ENCODE results near the gene ATG9A. TPM values are rescaled to one million over a fixed set of nuclear protein-coding genes. Genes with fewer than 3 reads are reported as not detected.

The ATG9A gene
- total and polyA plus RNA-seq, 7 experiments from 2014 or later, result 14.0 to 66.0 (median 53.5) TPM

DNA sequence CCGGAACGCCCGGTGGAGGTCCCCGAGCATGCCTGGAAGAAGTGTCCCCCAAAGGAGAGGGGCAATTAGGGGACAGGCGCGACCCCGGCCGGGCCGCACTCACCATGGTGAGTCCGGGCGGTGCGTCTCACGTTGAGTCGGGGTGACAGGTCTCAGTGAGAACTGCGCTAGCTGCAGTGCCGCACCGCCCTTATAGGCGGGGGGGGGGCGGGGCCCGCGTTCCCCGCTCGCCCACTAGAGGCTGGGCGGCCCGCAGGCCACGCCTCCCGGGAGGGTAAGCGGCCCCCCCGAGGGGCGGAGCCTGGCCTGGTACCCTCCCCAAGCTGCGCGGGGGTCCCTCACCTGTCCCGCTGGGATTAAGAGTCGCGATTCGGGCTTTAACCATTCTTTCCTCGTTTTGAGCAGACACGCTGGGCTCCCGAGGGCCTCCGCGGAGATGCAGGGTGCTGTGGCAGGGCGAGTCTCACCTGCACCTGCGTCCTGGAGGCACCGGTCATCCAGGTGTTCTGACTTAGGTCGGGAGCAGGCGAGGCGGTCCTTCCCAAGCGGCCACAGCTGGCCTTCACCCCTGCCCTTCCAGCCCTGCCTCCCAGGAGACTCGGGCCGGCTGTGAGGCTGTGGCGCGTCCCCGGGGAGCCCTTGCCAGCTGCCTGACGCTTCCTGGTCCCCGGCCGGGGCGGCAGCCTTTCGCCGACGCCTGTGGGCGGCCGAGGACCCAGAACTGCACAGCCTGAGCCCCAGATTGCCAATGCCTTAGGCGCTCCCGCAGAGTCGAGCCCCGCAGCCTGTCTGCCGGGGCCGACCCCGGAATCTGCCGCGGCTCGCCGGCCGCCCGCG lies 24.5 kb upstream of the ATG9A start, which contains the start of gene TUBA4A:
TUBA4A (minus strand) TSS at position 166 of the 837 bp plus-strand sequence; CDS start at position 106, 60 bp downstream.
- H3K36me3 Mint-ChIP-seq, result peaks cover 5 to 39% (median 27%) of the 10 kb centered on the region in 5 donors

DNA sequence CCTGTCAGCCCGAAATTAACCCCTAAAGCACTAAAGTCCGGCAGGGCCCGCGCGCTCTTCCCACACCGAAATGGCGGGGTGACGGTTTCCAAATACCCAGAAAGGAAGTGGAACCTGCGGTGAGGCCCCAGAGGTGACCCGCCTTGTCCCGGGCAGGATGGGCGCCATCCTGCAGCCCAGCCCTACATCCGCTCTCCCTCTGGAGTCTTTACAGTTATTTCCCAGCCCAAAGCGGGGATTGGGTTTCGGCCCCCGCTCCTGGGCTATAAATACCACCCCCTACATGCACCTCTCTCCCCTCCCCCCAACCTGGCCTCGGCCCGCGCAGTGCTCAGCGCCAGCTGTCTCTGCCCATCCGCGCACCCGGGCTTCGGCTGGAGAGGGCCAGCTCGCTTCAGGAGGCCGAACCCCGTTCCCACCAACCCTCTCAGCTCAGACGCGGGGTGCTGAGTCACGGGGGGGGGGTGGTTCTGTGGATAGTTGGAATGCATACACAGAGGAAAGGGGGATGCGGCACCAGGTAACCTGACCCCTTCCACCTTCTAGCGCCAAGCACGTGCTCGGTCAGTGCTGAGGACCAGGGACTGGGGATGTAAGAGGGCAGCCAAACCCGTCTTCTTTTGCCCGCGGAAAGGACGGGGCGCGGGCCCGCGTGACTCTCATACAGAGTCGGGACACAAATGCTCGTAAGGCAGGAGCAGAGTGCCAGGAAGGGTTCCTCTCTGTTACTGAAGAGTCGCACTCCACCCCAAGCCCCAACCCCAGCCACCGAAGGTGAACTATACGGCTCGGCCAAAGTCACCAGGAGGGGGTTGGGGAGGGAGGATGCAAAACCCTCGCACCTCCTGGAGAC lies 23.7 kb upstream of the ATG9A start, which contains the start of gene TUBA4B:
TUBA4B (plus strand) TSS at position 344 of the 853 bp plus-strand sequence; CDS start at position 509, 165 bp downstream.
- POLR2A ChIA-PET, result interaction anchor here (0.6 to 14.3 kb wide), 24 partner anchors 9 to 1091 kb away, joined by 3 to 575 read pairs (median 4); partner anchors contain the start of genes ABCB6, ANKZF1, ATG9A and CNPPD1
- peak within 1 kb of the TSS; percentile 82 to 100 (median 92) for H3K4me3 Mint-ChIP-seq
- ATAC-seq (peak; percentile 34), DNase-seq (peak in 8 of 9 donors; percentile 31 to 72 (median 45))
- Histone ChIP-seq H3K4me3 (ENCODE audit: low read length) (peak within 1 kb of the TSS; percentile 79), H3K4me1 (ENCODE audit: control insufficient read depth in 2 of 2, insufficient read depth in 2 of 2, low read length in 2 of 2) (peaks cover 40 to 46% of the 10 kb centered on the region in 2 donors), H3K9me3 (ENCODE audit: control insufficient read depth in 2 of 3, low read length in 3 of 3) (no peaks in the 10 kb centered on the region), H3K27ac (ENCODE audit: low read depth, low read length) (peak within 1 kb of the TSS; percentile 95), H3K36me3 (ENCODE audit: control insufficient read depth in 2 of 3, insufficient read depth in 3 of 3, low read length in 3 of 3) (peaks cover 10 to 46% (median 17%) of the 10 kb centered on the region in 3 experiments), H3K27me3 (ENCODE audit: control insufficient read depth in 2 of 2, insufficient read depth in 2 of 2, low read length in 2 of 2) (no peaks in the 10 kb centered on the region)
- peak within 1 kb of the TSS; percentile 88 to 99 (median 94) for H3K27ac Mint-ChIP-seq
- intact Hi-C loops (cut with micrococcal nuclease), result loop anchor here (1.0 to 10.0 kb wide), 16 partner anchors 8 to 968 kb away; partner anchors contain the start of genes ANKZF1 (in 2 of the 2), ATG9A (in 2 of the 2), CNOT9 (in 2 of the 2) and GLB1L (in 2 of the 2)
- H3K36me3 Mint-ChIP-seq, result peaks cover 5 to 48% (median 34%) of the 10 kb centered on the region in 5 donors
- peaks cover 0 to 8% (median 0%) of the 10 kb centered on the region in 11 donors for H3K9me3 Mint-ChIP-seq
- H3K27me3 Mint-ChIP-seq, result no peaks in the 10 kb centered on the region
- H3K4me1 Mint-ChIP-seq, result peaks cover 32 to 62% (median 55%) of the 10 kb centered on the region in 7 donors
- CTCF ChIA-PET, result interaction anchor here (0.7 to 4.1 kb wide), 11 partner anchors 8 to 84 kb away, joined by 3 to 21 read pairs (median 5); partner anchors contain the start of genes ANKZF1, ATG9A, CNPPD1 and GLB1L

More for the DNA sequence above, 24.5 kb upstream of the ATG9A start, which contains the start of gene TUBA4A:
- ChIA-PET CTCF (interaction anchor here (0.7 to 4.1 kb wide), 8 partner anchors 9 to 95 kb away, joined by 3 to 21 read pairs (median 6); partner anchors contain the start of genes ANKZF1, ATG9A, DNAJB2 and GLB1L), POLR2A (interaction anchor here (0.7 to 14.3 kb wide), 21 partner anchors 8 to 134 kb away, joined by 3 to 575 read pairs (median 5); partner anchors contain the start of genes ABCB6, ANKZF1, ATG9A and CNPPD1)
- peaks cover 31 to 38% of the 10 kb centered on the region in 2 donors for H3K4me1 ChIP-seq (ENCODE audit: control insufficient read depth in 2 of 2, insufficient read depth in 2 of 2, low read length in 2 of 2)
- peak within 1 kb of the TSS; percentile 79 for H3K4me3 ChIP-seq (ENCODE audit: low read length)
- H3K9me3 Mint-ChIP-seq, result peaks cover 0 to 6% (median 0%) of the 10 kb centered on the region in 11 donors
- peaks cover 7 to 44% (median 17%) of the 10 kb centered on the region in 3 experiments for H3K36me3 ChIP-seq (ENCODE audit: control insufficient read depth in 2 of 3, insufficient read depth in 3 of 3, low read length in 3 of 3)
- H3K27ac Mint-ChIP-seq, result peak within 1 kb of the TSS; percentile 88 to 99 (median 96)
- intact Hi-C loops (cut with micrococcal nuclease), result loop anchor here (1.0 to 10.0 kb wide), 17 partner anchors 9 to 969 kb away; partner anchors contain the start of genes ANKZF1 (in 2 of the 2), ATG9A (in 2 of the 2), CNOT9 (in 2 of the 2) and DNAJB2 (in 2 of the 2)
- peaks cover 0 to 3% (median 0%) of the 10 kb centered on the region in 5 donors for H3K27me3 Mint-ChIP-seq
- H3K9me3 ChIP-seq (ENCODE audit: control insufficient read depth in 2 of 3, low read length in 3 of 3), result no peaks in the 10 kb centered on the region
- H3K27me3 ChIP-seq (ENCODE audit: control insufficient read depth in 2 of 2, insufficient read depth in 2 of 2, low read length in 2 of 2), result no peaks in the 10 kb centered on the region
- DNase-seq (peak; percentile 84 to 94 (median 91)), ATAC-seq (peak; percentile 92)
- peak within 1 kb of the TSS; percentile 95 for H3K27ac ChIP-seq (ENCODE audit: low read depth, low read length)
- peaks cover 28 to 54% (median 47%) of the 10 kb centered on the region in 7 donors for H3K4me1 Mint-ChIP-seq
- H3K4me3 Mint-ChIP-seq, result peak within 1 kb of the TSS; percentile 82 to 100 (median 92)

DNA sequence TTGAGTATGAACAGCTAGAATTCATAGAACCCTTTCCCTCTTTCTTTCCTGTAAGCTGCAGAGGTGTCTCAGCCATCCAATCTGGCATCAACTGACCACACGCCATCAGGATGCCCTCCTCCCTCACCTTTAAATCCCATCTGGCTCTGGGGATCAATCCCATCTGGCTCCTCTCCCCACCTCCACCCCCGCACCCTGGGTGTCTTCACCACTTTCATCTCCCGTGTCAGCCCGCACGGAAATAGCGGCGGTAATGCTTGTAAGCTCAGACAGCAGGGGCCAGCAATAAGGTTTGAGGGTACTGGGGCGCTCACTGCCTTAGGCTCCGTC lies 23.1 kb upstream of the ATG9A start:
- CTCF ChIA-PET, result interaction anchor here (0.8 to 2.2 kb wide), 7 partner anchors 22 to 83 kb away, joined by 3 to 11 read pairs (median 4); partner anchors contain the start of genes CNPPD1 and SLC23A3
- Mint-ChIP-seq H3K27me3 (no peaks in the 10 kb centered on the region), H3K27ac (peak overlapping the region; percentile 88 to 99 (median 94)), H3K4me1 (peaks cover 36 to 68% (median 61%) of the 10 kb centered on the region in 7 donors), H3K36me3 (peaks cover 5 to 53% (median 36%) of the 10 kb centered on the region in 5 donors), H3K9me3 (peaks cover 0 to 8% (median 0%) of the 10 kb centered on the region in 11 donors), H3K4me3 (peak overlapping the region; percentile 82 to 100 (median 92))
- Histone ChIP-seq H3K27ac (ENCODE audit: low read depth, low read length) (peak overlapping the region; percentile 95), H3K9me3 (ENCODE audit: control insufficient read depth in 2 of 3, low read length in 3 of 3) (no peaks in the 10 kb centered on the region), H3K27me3 (ENCODE audit: control insufficient read depth in 2 of 2, insufficient read depth in 2 of 2, low read length in 2 of 2) (no peaks in the 10 kb centered on the region), H3K36me3 (ENCODE audit: control insufficient read depth in 2 of 3, insufficient read depth in 3 of 3, low read length in 3 of 3) (peaks cover 11 to 46% (median 17%) of the 10 kb centered on the region in 3 experiments), H3K4me1 (ENCODE audit: control insufficient read depth in 2 of 2, insufficient read depth in 2 of 2, low read length in 2 of 2) (peaks cover 46 to 52% of the 10 kb centered on the region in 2 donors), H3K4me3 (ENCODE audit: low read length) (peak overlapping the region; percentile 79)
- intact Hi-C loops (cut with micrococcal nuclease), result loop anchor here (5.0 to 10.0 kb wide), 4 partner anchors 355 to 968 kb away; partner anchors contain the start of genes CNOT9 (in 1 of the 2), CTDSP1 (in 1 of the 2) and USP37 (in 1 of the 2)
- ATAC-seq, result no peak
- peak in 2 of 9 donors; percentile 44 to 52 for DNase-seq
- POLR2A ChIA-PET, result interaction anchor here (0.6 to 14.3 kb wide), 18 partner anchors 9 to 961 kb away, joined by 3 to 575 read pairs (median 7); partner anchors contain the start of genes ABCB6, ANKZF1, ATG9A and CNPPD1

DNA sequence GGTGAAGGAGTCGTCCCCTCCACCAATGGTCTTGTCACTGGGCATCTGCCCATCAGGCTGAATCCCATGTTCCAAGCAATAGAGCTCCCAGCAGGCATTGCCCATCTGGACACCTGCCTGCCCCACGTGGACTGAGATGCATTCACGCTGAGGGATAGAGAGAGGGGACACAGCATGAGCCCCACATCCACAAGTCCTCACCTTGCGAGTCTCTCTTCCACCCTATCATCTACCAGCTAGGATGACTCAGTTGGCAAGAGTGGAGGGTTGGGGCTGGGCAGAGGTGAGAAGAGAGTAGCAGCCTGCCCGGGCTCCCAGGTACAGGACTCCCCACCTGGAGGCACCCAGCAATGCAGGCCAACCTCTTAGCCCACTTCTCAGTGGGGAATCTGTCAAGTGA lies 22.6 kb upstream of the ATG9A start:
- Histone ChIP-seq H3K27ac (ENCODE audit: low read depth, low read length) (peak overlapping the region; percentile 95), H3K27me3 (ENCODE audit: control insufficient read depth in 2 of 2, insufficient read depth in 2 of 2, low read length in 2 of 2) (no peaks in the 10 kb centered on the region), H3K9me3 (ENCODE audit: control insufficient read depth in 2 of 3, low read length in 3 of 3) (no peaks in the 10 kb centered on the region), H3K36me3 (ENCODE audit: control insufficient read depth in 2 of 3, insufficient read depth in 3 of 3, low read length in 3 of 3) (peaks cover 11 to 46% (median 17%) of the 10 kb centered on the region in 3 experiments), H3K4me1 (ENCODE audit: control insufficient read depth in 2 of 2, insufficient read depth in 2 of 2, low read length in 2 of 2) (peaks cover 50 to 57% of the 10 kb centered on the region in 2 donors), H3K4me3 (ENCODE audit: low read length) (peak overlapping the region; percentile 79)
- Mint-ChIP-seq H3K27ac (peak overlapping the region; percentile 88 to 99 (median 94)), H3K4me1 (peaks cover 38 to 72% (median 66%) of the 10 kb centered on the region in 7 donors), H3K36me3 (peaks cover 5 to 55% (median 36%) of the 10 kb centered on the region in 5 donors), H3K9me3 (peaks cover 0 to 8% (median 0%) of the 10 kb centered on the region in 11 donors), H3K27me3 (no peaks in the 10 kb centered on the region), H3K4me3 (peak overlapping the region; percentile 82 to 100 (median 92))
- ChIA-PET CTCF (interaction anchor here (0.8 to 2.2 kb wide), 8 partner anchors 22 to 83 kb away, joined by 3 to 11 read pairs (median 4); partner anchors contain the start of genes CNPPD1 and SLC23A3), POLR2A (interaction anchor here (0.7 to 14.3 kb wide), 17 partner anchors 10 to 79 kb away, joined by 3 to 575 read pairs (median 8); partner anchors contain the start of genes ABCB6, ANKZF1, ATG9A and CNPPD1)
- intact Hi-C loops (cut with micrococcal nuclease), result loop anchor here (5.0 to 10.0 kb wide), 4 partner anchors 355 to 967 kb away; partner anchors contain the start of genes CNOT9 (in 1 of the 2), CTDSP1 (in 1 of the 2) and USP37 (in 1 of the 2)
- no peak for ATAC-seq
- peak in 3 of 9 donors; percentile 9 to 38 (median 12) for DNase-seq

DNA sequence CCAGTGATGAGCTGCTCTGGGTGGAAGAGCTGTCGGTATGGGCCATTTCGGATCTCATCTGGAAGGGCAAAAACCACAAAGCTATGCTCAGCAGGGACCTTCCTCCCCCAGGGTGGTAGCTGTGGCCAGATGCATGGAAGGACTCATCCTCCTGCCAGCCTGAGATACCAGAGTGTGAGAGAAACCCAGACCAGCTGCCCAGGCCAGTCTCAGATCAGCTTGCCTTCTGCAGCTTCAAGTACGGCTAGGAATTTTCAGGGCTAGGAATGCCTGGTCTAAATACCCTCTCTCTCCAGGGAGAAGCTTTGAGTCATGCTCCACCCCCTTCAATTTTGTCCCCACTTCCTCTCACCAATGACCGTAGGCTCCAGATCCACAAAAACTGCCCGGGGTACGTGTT lies 22.2 kb upstream of the ATG9A start:
- POLR2A ChIA-PET, result interaction anchor here (0.8 to 14.3 kb wide), 14 partner anchors 14 to 371 kb away, joined by 3 to 575 read pairs (median 6); partner anchors contain the start of genes ABCB6, ANKZF1, ATG9A and CNPPD1
- H3K9me3 ChIP-seq (ENCODE audit: control insufficient read depth in 2 of 3, low read length in 3 of 3), result no peaks in the 10 kb centered on the region
- H3K4me1 Mint-ChIP-seq, result peaks cover 43 to 77% (median 70%) of the 10 kb centered on the region in 7 donors
- intact Hi-C loops (cut with micrococcal nuclease), result loop anchor here (5.0 to 10.0 kb wide), 4 partner anchors 354 to 967 kb away; partner anchors contain the start of genes CNOT9 (in 1 of the 2), CTDSP1 (in 1 of the 2) and USP37 (in 1 of the 2)
- H3K4me3 Mint-ChIP-seq, result peak overlapping the region; percentile 82 to 100 (median 92)
- peaks cover 0 to 8% (median 0%) of the 10 kb centered on the region in 11 donors for H3K9me3 Mint-ChIP-seq
- DNase-seq, result no peak
- peaks cover 5 to 57% (median 36%) of the 10 kb centered on the region in 5 donors for H3K36me3 Mint-ChIP-seq
- H3K4me3 ChIP-seq (ENCODE audit: low read length), result peak overlapping the region; percentile 79
- CTCF ChIA-PET, result interaction anchor here (0.6 to 2.2 kb wide), 7 partner anchors 21 to 82 kb away, joined by 3 to 11 read pairs (median 4); partner anchors contain the start of genes CNPPD1 and SLC23A3
- H3K27me3 Mint-ChIP-seq, result no peaks in the 10 kb centered on the region
- peak overlapping the region; percentile 95 for H3K27ac ChIP-seq (ENCODE audit: low read depth, low read length)
- peaks cover 11 to 46% (median 17%) of the 10 kb centered on the region in 3 experiments for H3K36me3 ChIP-seq (ENCODE audit: control insufficient read depth in 2 of 3, insufficient read depth in 3 of 3, low read length in 3 of 3)
- no peaks in the 10 kb centered on the region for H3K27me3 ChIP-seq (ENCODE audit: control insufficient read depth in 2 of 2, insufficient read depth in 2 of 2, low read length in 2 of 2)
- H3K4me1 ChIP-seq (ENCODE audit: control insufficient read depth in 2 of 2, insufficient read depth in 2 of 2, low read length in 2 of 2), result peaks cover 54 to 61% of the 10 kb centered on the region in 2 donors
- no peak for ATAC-seq
- H3K27ac Mint-ChIP-seq, result peak overlapping the region; percentile 88 to 99 (median 93)

All from naive thymus-derived CD4-positive, alpha-beta T cell (primary cell).